Neural cell (in vitro differentiated cells): ENCODE measurements around the gene TTC31.

ENCODE experiments used
- CTCF ChIP-seq: fragments of 450-650 bp; IDR thresholded peaks from 2 replicates; pipeline ENCODE4 v1.5.1; 2014; ENCODE audit warnings: antibody characterized with exemption, mild to moderate bottlenecking, moderate library complexity; ENCODE audit not compliant: poor library complexity, severe bottlenecking
- EZH2 ChIP-seq: fragments of 200-600, 300-800 bp; shearing (Covaris generic), sonication (generic); IDR thresholded peaks from 2 replicates; pipeline ENCODE4 v1.6.1; 2014; ENCODE audit warnings: antibody characterized with exemption, low read length, borderline replicate concordance, mild to moderate bottlenecking; ENCODE audit not compliant: insufficient read depth, poor library complexity, severe bottlenecking
- MXI1 ChIP-seq: fragments of 450-650 bp; conservative IDR thresholded peaks from 2 replicates; pipeline ENCODE4 v1.6.1; 2014; ENCODE audit warnings: antibody characterized with exemption, mild to moderate bottlenecking; ENCODE audit not compliant: poor library complexity, severe bottlenecking

DNA sequence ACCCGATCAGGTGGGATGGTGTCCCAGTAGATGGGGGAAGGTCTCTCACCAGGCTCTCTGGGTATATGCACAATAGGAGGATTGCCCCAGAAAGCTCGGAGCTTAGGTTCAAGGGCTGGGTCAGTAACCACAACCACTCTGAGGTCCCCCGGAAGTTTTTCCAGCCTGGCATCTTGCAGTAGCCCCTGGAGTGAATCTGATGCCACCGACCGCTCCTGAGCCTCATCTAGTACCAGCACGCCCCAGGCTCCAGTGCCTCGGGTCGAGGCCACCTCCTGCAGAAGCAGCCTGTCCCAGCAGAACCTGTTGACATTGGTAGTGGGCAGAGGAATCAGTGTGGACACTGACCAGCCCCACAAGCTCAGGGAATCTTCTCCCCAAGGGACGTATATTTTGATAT is 41.1 kb downstream of the TTC31 start:
- TF ChIP-seq CTCF (no peak), EZH2 (no peak), MXI1 (no peak)
